GM10248 (cell line): ENCODE results near the gene CPOX.

Experiments used
- CTCF ChIA-PET: fragments of 300-600 bp; sonication (Branson Sonifier 250); formaldehyde crosslinking; extraction: SDS; loops from one replicate; lab custom pipeline; 2021; ENCODE audit warnings: antibody characterized with exemption; lab: Yijun Ruan, JAX
- POLR2A ChIA-PET: fragments of 350-650 bp; sonication (Branson Sonifier 250); formaldehyde crosslinking; extraction: SDS; loops from one replicate; lab custom pipeline; 2020; ENCODE audit warnings: antibody characterized with exemption; lab: Yijun Ruan, JAX
- DNase-seq: peaks from one replicate; pipeline ENCODE4 v3.0.0; 2012; ENCODE audit errors: extremely low spot score
- CTCF ChIP-seq: IDR thresholded peaks from 2 replicates; pipeline ENCODE4 v1.5.1; 2012; ENCODE audit warnings: mild to moderate bottlenecking, low read depth; ENCODE audit errors: extremely low read depth, missing control alignments, control extremely low read depth

Gene CPOX

DNA sequence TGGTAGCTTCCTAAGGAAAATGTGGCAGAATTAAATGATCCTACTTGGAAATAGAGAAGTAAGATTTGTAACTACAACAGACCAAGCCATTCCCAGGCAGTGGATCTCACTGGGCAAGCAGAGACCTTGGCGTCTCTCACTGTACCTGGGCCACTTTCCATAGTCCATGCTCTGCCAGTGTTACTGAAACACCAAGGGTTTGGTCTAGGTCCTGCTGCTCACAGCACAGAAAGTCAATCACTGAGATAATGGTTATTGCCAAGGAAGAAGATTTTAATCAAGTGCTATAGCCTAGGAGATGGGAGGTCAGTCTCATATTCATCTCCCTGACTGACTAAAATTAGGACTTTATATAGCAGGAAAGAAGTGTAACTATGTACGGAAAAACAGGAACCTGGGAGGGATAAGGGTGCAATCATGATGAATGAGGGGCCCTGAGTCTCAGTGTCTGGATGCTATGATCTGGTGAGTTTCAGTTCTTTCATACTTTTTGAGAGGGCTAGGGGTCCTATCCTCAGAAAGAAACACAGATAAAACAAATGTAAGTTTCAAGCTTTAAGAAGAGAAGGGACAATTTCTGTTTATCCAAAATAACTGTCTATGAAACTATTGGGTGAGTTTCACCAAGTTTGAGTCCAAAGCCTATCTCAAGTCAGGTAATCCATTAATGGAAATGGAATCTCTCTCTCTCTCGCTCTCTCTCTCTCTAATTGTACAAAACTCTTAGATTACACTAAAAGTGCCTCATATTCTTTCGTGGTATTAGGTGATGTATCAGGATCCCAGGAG lies 41.0 kb downstream of the CPOX start:
- no peak for DNase-seq
- CTCF ChIA-PET, result interaction anchor here (0.7 to 5.3 kb wide), 4 partner anchors 10 to 45 kb away, joined by 3 to 27 read pairs (median 4); no protein-coding TSS in a partner anchor
- TF ChIP-seq CTCF, result no peak
- POLR2A ChIA-PET, result interaction anchor here (1.4 to 5.3 kb wide), 3 partner anchors 10 to 16 kb away, joined by 4 to 52 read pairs (median 6); no protein-coding TSS in a partner anchor

DNA sequence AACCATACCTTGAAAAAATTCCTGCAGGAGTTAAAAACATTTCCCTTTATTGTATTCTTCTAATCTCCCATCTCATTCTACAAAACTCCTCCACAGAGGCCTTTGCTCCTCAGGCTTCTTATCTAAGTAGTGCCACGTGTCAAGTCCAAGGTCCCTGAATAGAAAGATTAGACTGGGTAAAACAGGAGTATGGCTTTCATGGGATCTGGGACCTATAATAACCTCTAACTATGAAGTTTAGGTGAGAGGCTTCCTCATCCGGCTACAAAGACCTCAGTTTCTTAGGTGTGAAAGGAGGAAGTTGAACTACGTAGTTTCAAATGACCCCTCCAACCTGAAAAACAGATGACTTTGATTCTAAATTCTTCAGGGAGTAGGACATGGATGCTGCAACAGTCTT lies 41.7 kb downstream of the CPOX start:
- ChIA-PET POLR2A (interaction anchor here (1.1 to 5.3 kb wide), 4 partner anchors 9 to 29 kb away, joined by 3 to 52 read pairs (median 6); partner anchors contain the start of gene CLDND1), CTCF (interaction anchor here (1.0 to 5.3 kb wide), 5 partner anchors 9 to 46 kb away, joined by 4 to 27 read pairs (median 5); no protein-coding TSS in a partner anchor)
- TF ChIP-seq CTCF, result no peak
- no peak for DNase-seq

DNA sequence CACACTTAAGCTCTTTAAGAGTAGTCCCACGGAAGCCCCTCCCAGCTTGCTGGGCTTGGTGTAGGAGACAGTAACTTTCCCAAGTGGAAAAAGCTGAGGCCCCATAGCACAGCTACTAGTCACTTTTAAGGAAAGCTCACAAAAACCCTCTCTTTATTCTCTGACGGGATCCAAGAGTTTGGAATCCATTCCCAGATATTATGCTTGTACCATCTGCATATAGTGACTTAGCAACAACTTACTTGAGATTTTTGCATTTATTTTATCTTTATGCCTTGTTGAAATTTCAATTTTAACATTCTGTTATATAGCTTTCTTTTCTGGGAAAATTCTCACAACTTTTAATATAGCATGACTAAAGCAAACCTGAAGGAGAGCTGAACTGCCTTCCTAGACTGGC lies 42.2 kb downstream of the CPOX start:
- DNase-seq, result no peak
- CTCF ChIA-PET, result interaction anchor here (0.9 to 5.3 kb wide), 6 partner anchors 9 to 46 kb away, joined by 4 to 27 read pairs (median 5); no protein-coding TSS in a partner anchor
- no peak for TF ChIP-seq CTCF
- POLR2A ChIA-PET, result interaction anchor here (0.9 to 5.3 kb wide), 5 partner anchors 9 to 28 kb away, joined by 3 to 52 read pairs (median 4); partner anchors contain the start of gene CLDND1

GRCh38 chr3:98550833-98551232 lies 42.6 kb downstream of the CPOX start:
- DNase-seq, result no peak
- ChIA-PET CTCF (interaction anchor here (0.9 to 5.3 kb wide), 7 partner anchors 9 to 47 kb away, joined by 4 to 27 read pairs (median 5); no protein-coding TSS in a partner anchor), POLR2A (interaction anchor here (0.9 to 5.3 kb wide), 5 partner anchors 8 to 28 kb away, joined by 3 to 52 read pairs (median 4); partner anchors contain the start of gene CLDND1)
- no peak for TF ChIP-seq CTCF

GRCh38 chr3:98548544-98548943 lies 44.9 kb downstream of the CPOX start:
- no peak for DNase-seq
- TF ChIP-seq CTCF, result no peak
- ChIA-PET CTCF (interaction anchor here (1.1 to 1.4 kb wide), 2 partner anchors 9 to 265 kb away, joined by 3 read pairs; no protein-coding TSS in a partner anchor), POLR2A (interaction anchor here (1.2 kb wide), 1 partner anchor 12 kb away, joined by 4 read pairs; no protein-coding TSS in a partner anchor)

- ChIA-PET CTCF (interaction anchor here (1.1 to 2.1 kb wide), 4 partner anchors 9 to 51 kb away, joined by 3 to 9 read pairs (median 4); no protein-coding TSS in a partner anchor), POLR2A (interaction anchor here (0.9 kb wide), 2 partner anchors 10 to 15 kb away, joined by 3 read pairs; no protein-coding TSS in a partner anchor)
- peak; percentile 35 for DNase-seq
- TF ChIP-seq CTCF, result no peak
Observed at GRCh38 chr3:98545940-98546339, 47.5 kb downstream of the CPOX start.
